ENCODE data around the gene TOMM20. TPM values are rescaled to one million over a fixed set of nuclear protein-coding genes. Genes with fewer than 3 reads are reported as not detected.

The TOMM20 gene
- polyA plus RNA-seq, 1 experiment, result 94.0 TPM

GRCh38 chr1:235067396-235068157, 61.1 kb downstream of the TOMM20 start:
- ChIA-PET CTCF (interaction anchor here (1.5 kb wide), 1 partner anchor 17 kb away, joined by 4 read pairs; no protein-coding TSS in a partner anchor), POLR2A (interaction anchor here (1.0 to 1.1 kb wide), 3 partner anchors 20 to 98 kb away, joined by 4 to 6 read pairs (median 5); no protein-coding TSS in a partner anchor)
- Histone ChIP-seq H3K9me3 (ENCODE audit: control insufficient read depth, insufficient read depth, low read length) (no peaks in the 10 kb centered on the region), H3K27ac (ENCODE audit: low read depth, low read length) (peak overlapping the region; percentile 78), H3K4me3 (ENCODE audit: low read depth, low read length) (no peak overlapping the region), H3K27me3 (ENCODE audit: control insufficient read depth, insufficient read depth, low read length) (no peaks in the 10 kb centered on the region)
- no peak for TF ChIP-seq CTCF (IDR thresholded peaks at IDR 0.05; ENCODE audit: low read depth, low read length)
- DNase-seq (ENCODE audit: low read depth, low spot score), result peak; percentile 88

- CTCF ChIA-PET, result no interaction called here
- POLR2A ChIA-PET, result no interaction called here
Measured at GRCh38 chr1:235063068-235063765, 65.4 kb downstream of the TOMM20 start.

GRCh38 chr1:235060607-235061470, 67.8 kb downstream of the TOMM20 start:
- Histone ChIP-seq H3K9me3 (ENCODE audit: control insufficient read depth, insufficient read depth, low read length) (no peaks in the 10 kb centered on the region), H3K27ac (ENCODE audit: low read depth, low read length) (no peak overlapping the region), H3K27me3 (ENCODE audit: control insufficient read depth, insufficient read depth, low read length) (no peaks in the 10 kb centered on the region), H3K4me3 (ENCODE audit: low read depth, low read length) (no peak overlapping the region)
- TF ChIP-seq CTCF (IDR thresholded peaks at IDR 0.05; ENCODE audit: low read depth, low read length), result no peak
- ChIA-PET CTCF (no interaction called here), POLR2A (no interaction called here)
- no peak for DNase-seq (ENCODE audit: low read depth, low spot score)

More at GRCh38 chr1:235063068-235063765, 65.4 kb downstream of the TOMM20 start:
- Histone ChIP-seq H3K27me3 (ENCODE audit: control insufficient read depth, insufficient read depth, low read length) (no peaks in the 10 kb centered on the region), H3K9me3 (ENCODE audit: control insufficient read depth, insufficient read depth, low read length) (no peaks in the 10 kb centered on the region), H3K27ac (ENCODE audit: low read depth, low read length) (no peak overlapping the region), H3K4me3 (ENCODE audit: low read depth, low read length) (no peak overlapping the region)
- no peak for TF ChIP-seq CTCF (IDR thresholded peaks at IDR 0.05; ENCODE audit: low read depth, low read length)
- DNase-seq (ENCODE audit: low read depth, low spot score), result no peak

Small RNA genes lying within 50 kb of the gene (small RNA-seq; reads per million reads assigned to genes)
- not detected for gene AL732292.1 (ENCODE audit: insufficient read length, low read depth)
- gene SNORA14B (ENCODE audit: insufficient read length, low read depth), result 6.7 reads per million, percentile 61 among the genes with 10 or more reads in this experiment

Other genes with a start within 250 kb of the TOMM20 start
- gene RBM34, start 32.4 kb upstream of the TOMM20 start, polyA plus RNA-seq (2011; rRNA removed), result 32.3 and 47.0 TPM in 2 replicates
- 13.3 and 15.6 TPM in 2 replicates for gene ARID4B, start 199.3 kb upstream of the TOMM20 start, polyA plus RNA-seq (2011; rRNA removed)
- 37.4 and 45.2 TPM in 2 replicates for gene GGPS1, start 199.7 kb upstream of the TOMM20 start, polyA plus RNA-seq (2011; rRNA removed)
- gene TBCE, start 238.6 kb upstream of the TOMM20 start, polyA plus RNA-seq (2011; rRNA removed), result 29.9 and 36.5 TPM in 2 replicates